Dendritic cell treated with granulocyte-macrophage colony-stimulating factor and Interleukin-4, amounts not matched to agents 40 ng/mL and 50 ng/mL, for 4 days (primary cell): ENCODE data around the gene HEATR3.

Source experiments
- H3K27ac Mint-ChIP-seq: one replicate; pipeline ENCODE4 v1.8.0; 2022; ENCODE audit warnings: mild to moderate bottlenecking, mixed read lengths
- H3K27me3 Mint-ChIP-seq: one replicate; pipeline ENCODE4 v1.8.0; 2022; ENCODE audit warnings: mild to moderate bottlenecking, mixed read lengths
- H3K36me3 Mint-ChIP-seq: one replicate; pipeline ENCODE4 v1.8.0; 2022; ENCODE audit warnings: low read depth, mixed read lengths
- H3K4me1 Mint-ChIP-seq: one replicate; pipeline ENCODE4 v1.8.0; 2022; ENCODE audit warnings: low read depth, mixed read lengths
- H3K4me3 Mint-ChIP-seq: one replicate; pipeline ENCODE4 v1.8.0; 2022; ENCODE audit warnings: mild to moderate bottlenecking, moderate library complexity, mixed read lengths
- H3K9me3 Mint-ChIP-seq: one replicate; pipeline ENCODE4 v1.8.0; 2022; ENCODE audit warnings: mixed read lengths
- intact Hi-C: fragments of 100-400 bp; cut with micrococcal nuclease; formaldehyde crosslinking; loops from one replicate; pipeline ENCODE4 v1.15.0; 2022

HEATR3 gene

DNA sequence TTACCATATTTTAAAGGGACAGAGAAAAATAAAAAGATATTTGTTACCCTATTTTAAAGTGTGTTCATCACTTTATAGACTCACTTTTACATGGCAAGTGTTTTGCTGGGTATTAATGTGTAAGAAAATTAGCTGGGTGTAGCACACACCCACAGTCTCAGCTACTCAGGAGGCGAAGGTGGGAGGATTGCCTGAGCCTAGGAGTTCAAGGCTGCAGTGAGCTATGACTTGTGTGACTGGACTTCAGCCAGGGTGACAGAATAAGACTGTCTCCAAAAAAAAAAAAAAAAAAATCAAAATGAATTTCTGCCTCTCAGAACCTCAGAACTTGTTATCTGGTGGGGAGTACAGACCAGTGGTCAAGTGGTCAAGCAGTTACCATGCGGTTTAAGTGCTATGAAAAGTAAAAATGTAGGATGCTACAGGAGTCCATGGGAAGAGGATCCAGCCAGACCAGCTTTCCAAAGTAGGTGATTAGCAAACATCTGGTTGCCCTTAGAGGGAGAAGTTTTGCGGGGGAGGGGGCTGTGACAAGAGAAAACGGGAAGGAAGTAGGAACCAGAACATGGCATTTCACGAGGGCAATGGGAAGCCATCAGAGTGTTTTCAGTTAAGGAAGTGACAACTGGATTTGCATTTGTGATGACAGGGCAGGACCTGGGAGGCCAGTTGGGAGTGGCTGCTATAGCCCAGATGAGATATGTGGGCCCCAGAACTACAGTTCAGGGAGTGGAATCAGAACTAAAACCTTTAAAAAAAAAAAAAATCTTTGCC, 26.8 kb upstream of the HEATR3 start:
- Mint-ChIP-seq H3K27me3 (no peaks in the 10 kb centered on the region), H3K36me3 (peaks cover 26% of the 10 kb centered on the region), H3K4me1 (peaks cover 40% of the 10 kb centered on the region), H3K4me3 (peak overlapping the region; percentile 27), H3K27ac (peak overlapping the region; percentile 83), H3K9me3 (no peaks in the 10 kb centered on the region)
- intact Hi-C loops, result loop anchor here (1.0 to 2.0 kb wide), 3 partner anchors 14 to 114 kb away; partner anchors contain the start of genes CNEP1R1, HEATR3 and TENT4B

- Mint-ChIP-seq H3K4me3 (no peak overlapping the region), H3K36me3 (peaks cover 15% of the 10 kb centered on the region), H3K27me3 (no peaks in the 10 kb centered on the region), H3K27ac (peak overlapping the region; percentile 83), H3K4me1 (peaks cover 40% of the 10 kb centered on the region), H3K9me3 (no peaks in the 10 kb centered on the region)
- intact Hi-C loops, result no loop called here
Measured at GRCh38 chr16:50040018-50040417, 25.8 kb upstream of the HEATR3 start.

DNA sequence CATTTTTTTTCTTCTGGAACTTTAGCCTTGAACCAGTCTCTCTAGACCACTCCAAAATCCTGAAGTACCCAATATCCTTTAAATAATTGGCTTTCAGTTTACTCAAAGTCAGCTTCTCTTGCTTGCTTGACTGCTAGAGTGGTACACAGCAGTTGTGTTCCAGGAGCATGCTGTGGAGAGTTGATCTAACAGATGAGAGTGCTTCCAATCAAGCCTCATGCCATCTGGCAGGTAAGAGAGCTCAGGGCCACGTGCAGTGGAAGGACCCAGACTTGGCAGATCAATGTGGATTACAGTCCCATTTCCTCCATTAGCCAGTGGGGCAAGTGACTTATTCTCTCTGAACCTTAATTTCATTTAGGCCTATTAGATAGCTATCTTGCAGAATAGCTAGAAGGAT, 25.1 kb upstream of the HEATR3 start:
- intact Hi-C loops, result no loop called here
- peaks cover 40% of the 10 kb centered on the region for H3K4me1 Mint-ChIP-seq
- H3K27me3 Mint-ChIP-seq, result no peaks in the 10 kb centered on the region
- peak overlapping the region; percentile 50 for H3K27ac Mint-ChIP-seq
- no peak overlapping the region for H3K4me3 Mint-ChIP-seq
- H3K36me3 Mint-ChIP-seq, result peaks cover 9% of the 10 kb centered on the region
- H3K9me3 Mint-ChIP-seq, result no peaks in the 10 kb centered on the region

DNA sequence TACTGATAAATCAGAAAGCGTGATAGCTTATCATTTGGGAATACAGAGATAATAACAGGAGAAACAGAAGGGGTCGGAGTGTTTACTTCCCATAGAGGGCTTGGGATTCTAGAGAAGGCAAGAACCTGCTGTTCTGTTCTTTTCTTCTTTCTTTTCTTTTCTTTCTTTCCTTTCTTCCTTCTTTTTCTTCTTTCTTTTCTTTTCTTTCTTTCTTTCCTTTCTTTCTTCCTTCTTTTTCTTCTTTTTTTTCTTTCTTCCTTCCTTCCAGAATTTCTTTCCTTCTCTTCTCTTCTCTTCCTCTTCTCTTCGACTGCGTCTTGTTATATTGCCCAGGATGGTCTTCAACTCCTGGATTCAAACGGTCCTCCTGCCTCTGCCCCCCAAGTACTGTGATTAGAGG, 22.4 kb upstream of the HEATR3 start:
- H3K4me3 Mint-ChIP-seq, result no peak overlapping the region
- peak overlapping the region; percentile 17 for H3K27ac Mint-ChIP-seq
- no peaks in the 10 kb centered on the region for H3K36me3 Mint-ChIP-seq
- no peaks in the 10 kb centered on the region for H3K9me3 Mint-ChIP-seq
- peaks cover 29% of the 10 kb centered on the region for H3K4me1 Mint-ChIP-seq
- H3K27me3 Mint-ChIP-seq, result no peaks in the 10 kb centered on the region
- intact Hi-C loops, result no loop called here

DNA sequence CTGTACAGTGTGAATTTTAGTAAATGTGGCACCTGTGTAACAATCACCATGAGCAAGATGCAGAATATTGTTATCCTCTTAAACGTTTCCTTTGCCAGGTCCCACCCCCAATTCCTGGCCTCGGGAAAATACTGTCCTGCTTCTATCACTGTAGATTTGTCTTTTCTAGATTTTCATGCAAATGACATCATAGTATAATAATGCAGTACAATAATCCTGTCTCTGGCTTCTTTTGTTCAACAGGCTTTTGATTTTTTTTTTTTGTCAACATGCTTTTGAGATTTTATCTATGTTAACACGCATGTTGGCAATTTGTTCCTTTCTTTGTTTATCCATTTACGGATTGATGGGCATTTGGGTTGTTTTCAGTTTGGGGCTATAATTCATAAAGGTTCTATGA, 20.4 kb upstream of the HEATR3 start:
- intact Hi-C loops, result no loop called here

GRCh38 chr16:50046853-50047252, 18.9 kb upstream of the HEATR3 start:
- Mint-ChIP-seq H3K27ac (peak overlapping the region; percentile 5), H3K27me3 (no peaks in the 10 kb centered on the region), H3K36me3 (no peaks in the 10 kb centered on the region), H3K4me1 (peaks cover 6% of the 10 kb centered on the region), H3K4me3 (no peak overlapping the region), H3K9me3 (no peaks in the 10 kb centered on the region)
- intact Hi-C loops, result no loop called here

More for the DNA sequence above, 20.4 kb upstream of the HEATR3 start:
- Mint-ChIP-seq H3K9me3 (no peaks in the 10 kb centered on the region), H3K4me3 (no peak overlapping the region), H3K4me1 (peaks cover 10% of the 10 kb centered on the region), H3K27ac (no peak overlapping the region), H3K27me3 (no peaks in the 10 kb centered on the region), H3K36me3 (no peaks in the 10 kb centered on the region)

GRCh38 chr16:50047864-50048263, 17.9 kb upstream of the HEATR3 start:
- intact Hi-C loops, result no loop called here
- Mint-ChIP-seq H3K4me1 (peaks cover 6% of the 10 kb centered on the region), H3K9me3 (no peaks in the 10 kb centered on the region), H3K27me3 (no peaks in the 10 kb centered on the region), H3K27ac (no peak overlapping the region), H3K36me3 (no peaks in the 10 kb centered on the region), H3K4me3 (no peak overlapping the region)

GRCh38 chr16:50050802-50051201, 15.0 kb upstream of the HEATR3 start:
- Mint-ChIP-seq H3K4me1 (no peaks in the 10 kb centered on the region), H3K4me3 (no peak overlapping the region), H3K9me3 (peaks cover 9% of the 10 kb centered on the region), H3K36me3 (no peaks in the 10 kb centered on the region), H3K27me3 (no peaks in the 10 kb centered on the region), H3K27ac (no peak overlapping the region)
- intact Hi-C loops, result no loop called here

GRCh38 chr16:50056226-50056625, 9.5 kb upstream of the HEATR3 start:
- intact Hi-C loops, result no loop called here
- H3K36me3 Mint-ChIP-seq, result no peaks in the 10 kb centered on the region
- H3K27ac Mint-ChIP-seq, result no peak overlapping the region
- peaks cover 24% of the 10 kb centered on the region for H3K9me3 Mint-ChIP-seq
- no peak overlapping the region for H3K4me3 Mint-ChIP-seq
- no peaks in the 10 kb centered on the region for H3K4me1 Mint-ChIP-seq
- no peaks in the 10 kb centered on the region for H3K27me3 Mint-ChIP-seq

GRCh38 chr16:50058091-50058771, 7.5 kb upstream of the HEATR3 start:
- Mint-ChIP-seq H3K36me3 (no peaks in the 10 kb centered on the region), H3K4me3 (no peak overlapping the region), H3K27me3 (no peaks in the 10 kb centered on the region), H3K4me1 (peaks cover 5% of the 10 kb centered on the region), H3K27ac (no peak overlapping the region), H3K9me3 (peaks cover 24% of the 10 kb centered on the region)
- intact Hi-C loops, result no loop called here

DNA sequence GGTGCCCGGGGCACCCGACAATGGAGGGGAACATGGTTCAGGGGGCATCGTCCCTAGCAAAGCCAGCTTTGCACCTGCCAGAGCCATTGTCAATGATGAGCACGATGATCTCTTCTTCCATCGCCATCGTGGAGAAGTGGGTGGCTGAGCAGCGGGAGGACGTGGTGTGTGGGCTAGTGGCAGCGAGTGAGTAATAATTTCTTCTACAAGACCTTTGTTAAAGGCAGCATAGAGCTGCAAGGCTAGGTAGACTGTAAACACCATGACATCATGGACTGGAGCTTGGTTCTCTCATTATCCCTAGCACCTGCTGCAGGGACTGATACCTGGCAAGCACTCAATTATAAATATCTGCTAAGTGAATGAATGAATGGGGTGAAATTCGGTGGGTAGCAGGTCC, 6.7 kb upstream of the HEATR3 start:
- intact Hi-C loops, result no loop called here

DNA sequence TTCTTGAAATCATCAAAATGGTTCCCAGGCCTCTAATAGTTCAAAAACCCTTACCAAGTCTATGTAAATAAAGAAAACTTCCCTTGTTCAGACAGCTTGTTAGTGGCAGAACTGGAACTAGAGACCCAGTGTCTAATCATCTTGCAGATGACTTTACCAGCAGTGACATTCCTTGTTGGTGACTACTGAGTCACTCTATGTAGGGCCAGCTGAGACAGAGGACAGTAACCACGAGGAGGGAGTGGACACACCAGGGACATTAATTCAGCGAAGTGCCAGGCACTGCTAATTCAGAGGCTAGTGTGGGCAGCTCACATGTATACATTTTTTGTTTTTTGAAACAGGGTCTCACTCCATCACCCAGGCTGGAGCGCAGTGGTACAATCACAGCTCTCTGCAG, 6.1 kb upstream of the HEATR3 start:
- H3K4me1 Mint-ChIP-seq, result peaks cover 5% of the 10 kb centered on the region
- no peaks in the 10 kb centered on the region for H3K27me3 Mint-ChIP-seq
- no peak overlapping the region for H3K27ac Mint-ChIP-seq
- no peaks in the 10 kb centered on the region for H3K36me3 Mint-ChIP-seq
- peaks cover 24% of the 10 kb centered on the region for H3K9me3 Mint-ChIP-seq
- intact Hi-C loops, result no loop called here
- no peak overlapping the region for H3K4me3 Mint-ChIP-seq

More for the DNA sequence above, 6.7 kb upstream of the HEATR3 start:
- Mint-ChIP-seq H3K4me1 (peaks cover 5% of the 10 kb centered on the region), H3K27ac (no peak overlapping the region), H3K36me3 (no peaks in the 10 kb centered on the region), H3K4me3 (no peak overlapping the region), H3K9me3 (peaks cover 24% of the 10 kb centered on the region), H3K27me3 (no peaks in the 10 kb centered on the region)

DNA sequence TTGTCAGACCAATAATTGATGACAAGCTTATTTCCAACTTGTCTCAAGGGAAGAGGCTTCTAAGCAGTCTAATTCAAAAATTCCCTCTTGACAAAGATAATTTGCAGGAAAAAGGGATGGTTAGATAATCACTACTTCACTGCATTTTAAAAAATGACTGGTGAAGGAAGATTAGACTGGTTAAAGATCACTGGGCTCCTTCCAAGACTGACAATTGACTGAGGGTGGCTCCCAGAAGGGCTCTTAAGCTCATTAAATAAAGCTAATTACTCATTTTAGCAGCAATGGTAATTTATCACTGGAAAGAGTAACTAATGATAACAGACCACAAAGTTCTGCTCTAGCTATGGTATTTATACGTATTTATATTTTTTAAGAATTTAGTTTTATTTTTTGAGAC, 4.4 kb upstream of the HEATR3 start:
- peaks cover 9% of the 10 kb centered on the region for H3K9me3 Mint-ChIP-seq
- intact Hi-C loops, result no loop called here
- H3K4me3 Mint-ChIP-seq, result no peak overlapping the region
- peaks cover 5% of the 10 kb centered on the region for H3K4me1 Mint-ChIP-seq
- no peak overlapping the region for H3K27ac Mint-ChIP-seq
- no peaks in the 10 kb centered on the region for H3K36me3 Mint-ChIP-seq
- H3K27me3 Mint-ChIP-seq, result no peaks in the 10 kb centered on the region

DNA sequence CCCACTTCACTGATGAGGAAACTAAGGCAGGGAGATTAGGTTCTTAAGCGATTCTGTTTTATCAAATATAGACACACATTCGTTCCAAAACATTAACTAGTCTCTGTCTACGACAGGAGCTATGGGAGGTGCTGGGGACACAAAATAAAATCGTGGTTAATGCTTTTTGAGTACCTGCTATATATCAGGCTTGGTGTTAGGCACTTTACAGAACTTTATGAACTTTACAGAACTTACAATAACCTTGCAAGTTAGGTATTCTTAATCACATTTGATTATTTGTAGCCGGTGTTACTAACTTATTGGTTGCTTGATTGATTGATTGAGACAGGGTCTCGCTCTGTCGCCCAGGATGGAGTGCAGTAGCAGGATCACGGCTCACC, 538 bp upstream of the HEATR3 start:
- Mint-ChIP-seq H3K27ac (peak overlapping the region; percentile 94), H3K27me3 (no peaks in the 10 kb centered on the region), H3K4me1 (peaks cover 29% of the 10 kb centered on the region), H3K9me3 (no peaks in the 10 kb centered on the region), H3K4me3 (peak overlapping the region; percentile 80), H3K36me3 (peaks cover 29% of the 10 kb centered on the region)
- intact Hi-C loops, result loop anchor here (1.0 kb wide), 2 partner anchors 27 to 87 kb away; no protein-coding TSS in a partner anchor
